AG04450 (cell line): ENCODE measurements around the gene HOMER1. TPM values are rescaled to one million over a fixed set of nuclear protein-coding genes. Genes with fewer than 3 reads are reported as not detected.

ENCODE experiments used
- CTCF ChIA-PET: fragments of 300-600, 350-600 bp; formaldehyde crosslinking; extraction: SDS; loops from one replicate; lab custom pipeline; 2022; ENCODE audit warnings: antibody characterized with exemption, inconsistent platforms; lab: Charles Lee
- POLR2A ChIA-PET: fragments of 350-600 bp; formaldehyde crosslinking; extraction: SDS; loops from one replicate; lab custom pipeline; 2021; ENCODE audit warnings: antibody characterized with exemption, inconsistent platforms; lab: Yijun Ruan, JAX
- DNase-seq: peaks from one replicate; pipeline ENCODE4 v3.0.0-alpha.2; 2011; ENCODE audit warnings: low read depth, low spot score
- H3K27ac ChIP-seq: one replicate; pipeline ENCODE4 v1.5.1; 2012; ENCODE audit warnings: low read depth, low read length, control low read depth
- H3K27me3 ChIP-seq: one replicate; pipeline ENCODE4 v1.6.0; 2012; ENCODE audit warnings: low read length; ENCODE audit not compliant: control insufficient read depth, insufficient read depth
- H3K4me3 ChIP-seq: 2 replicates; pipeline ENCODE4 v1.5.1; 2011; ENCODE audit warnings: mild to moderate bottlenecking, low read depth, low read length, control low read depth
- H3K9me3 ChIP-seq: 2 replicates; pipeline ENCODE4 v1.5.1; 2012; ENCODE audit warnings: low read length; ENCODE audit not compliant: control insufficient read depth, insufficient read depth
- CTCF ChIP-seq: IDR thresholded peaks from 2 replicates; pipeline ENCODE4 v1.5.1; 2011; ENCODE audit warnings: low read depth, low read length, control low read depth, inconsistent platforms
- polyA plus RNA-seq: library from polyadenylated mRNA; depleted of rRNA; stranded (reverse); fragments of >200 nt; gene quantifications from 2 replicates; pipeline ENCODE4 v1.2.3, GENCODE V29; 2011

Gene HOMER1
- polyA plus RNA-seq, 1 experiment: 5.1 TPM

GRCh38 chr5:79507251-79508205, 6.4 kb downstream of the HOMER1 start:
- CTCF ChIA-PET: interaction anchor here (1.5 kb wide), 1 partner anchor 374 kb away, joined by 9 read pairs; no protein-coding TSS in a partner anchor

GRCh38 chr5:79505138-79505537, 8.8 kb downstream of the HOMER1 start:
- DNase-seq: no peak
- TF ChIP-seq CTCF: no peak
- no peaks in the 10 kb centered on the region for H3K27me3 ChIP-seq
- POLR2A ChIA-PET: no interaction called here
- CTCF ChIA-PET: interaction anchor here (2.0 kb wide), 1 partner anchor 372 kb away, joined by 7 read pairs; no protein-coding TSS in a partner anchor
- no peaks in the 10 kb centered on the region for H3K9me3 ChIP-seq
- H3K4me3 ChIP-seq: no peak overlapping the region
- H3K27ac ChIP-seq: no peak overlapping the region

More at GRCh38 chr5:79507251-79508205, 6.4 kb downstream of the HOMER1 start:
- no peak for TF ChIP-seq CTCF
- DNase-seq: no peak
- no peaks in the 10 kb centered on the region for H3K9me3 ChIP-seq
- no peaks in the 10 kb centered on the region for H3K27me3 ChIP-seq
- no peak overlapping the region for H3K4me3 ChIP-seq
- H3K27ac ChIP-seq: no peak overlapping the region
- POLR2A ChIA-PET: no interaction called here

- TF ChIP-seq CTCF: no peak
- no peaks in the 10 kb centered on the region for H3K9me3 ChIP-seq
- no peaks in the 10 kb centered on the region for H3K27me3 ChIP-seq
- CTCF ChIA-PET: interaction anchor here (0.7 to 0.8 kb wide), 2 partner anchors 371 to 471 kb away, joined by 4 read pairs; no protein-coding TSS in a partner anchor
- DNase-seq: peak; percentile 21
- H3K27ac ChIP-seq: no peak overlapping the region
- POLR2A ChIA-PET: interaction anchor here (0.7 to 1.4 kb wide), 6 partner anchors 8 to 54 kb away, joined by 3 to 6 read pairs (median 4); partner anchors contain the start of gene HOMER1
- H3K4me3 ChIP-seq: no peak overlapping the region
Measured at GRCh38 chr5:79503794-79504495, 10.0 kb downstream of the HOMER1 start.

GRCh38 chr5:79499640-79500273, 14.2 kb downstream of the HOMER1 start:
- Histone ChIP-seq H3K27ac (no peak overlapping the region), H3K27me3 (no peaks in the 10 kb centered on the region), H3K9me3 (no peaks in the 10 kb centered on the region), H3K4me3 (no peak overlapping the region)
- ChIA-PET CTCF (interaction anchor here (0.8 to 2.1 kb wide), 4 partner anchors 10 to 475 kb away, joined by 3 to 9 read pairs (median 6); no protein-coding TSS in a partner anchor), POLR2A (no interaction called here)
- TF ChIP-seq CTCF: no peak
- no peak for DNase-seq
